ENCODE measurements around the gene RBAK.
"Not testable (repeated sequence)": the region's sequence is repeated elsewhere in the genome, so short reads cannot be mapped to it uniquely, and the experiment has no call there.

Gene RBAK

DNA sequence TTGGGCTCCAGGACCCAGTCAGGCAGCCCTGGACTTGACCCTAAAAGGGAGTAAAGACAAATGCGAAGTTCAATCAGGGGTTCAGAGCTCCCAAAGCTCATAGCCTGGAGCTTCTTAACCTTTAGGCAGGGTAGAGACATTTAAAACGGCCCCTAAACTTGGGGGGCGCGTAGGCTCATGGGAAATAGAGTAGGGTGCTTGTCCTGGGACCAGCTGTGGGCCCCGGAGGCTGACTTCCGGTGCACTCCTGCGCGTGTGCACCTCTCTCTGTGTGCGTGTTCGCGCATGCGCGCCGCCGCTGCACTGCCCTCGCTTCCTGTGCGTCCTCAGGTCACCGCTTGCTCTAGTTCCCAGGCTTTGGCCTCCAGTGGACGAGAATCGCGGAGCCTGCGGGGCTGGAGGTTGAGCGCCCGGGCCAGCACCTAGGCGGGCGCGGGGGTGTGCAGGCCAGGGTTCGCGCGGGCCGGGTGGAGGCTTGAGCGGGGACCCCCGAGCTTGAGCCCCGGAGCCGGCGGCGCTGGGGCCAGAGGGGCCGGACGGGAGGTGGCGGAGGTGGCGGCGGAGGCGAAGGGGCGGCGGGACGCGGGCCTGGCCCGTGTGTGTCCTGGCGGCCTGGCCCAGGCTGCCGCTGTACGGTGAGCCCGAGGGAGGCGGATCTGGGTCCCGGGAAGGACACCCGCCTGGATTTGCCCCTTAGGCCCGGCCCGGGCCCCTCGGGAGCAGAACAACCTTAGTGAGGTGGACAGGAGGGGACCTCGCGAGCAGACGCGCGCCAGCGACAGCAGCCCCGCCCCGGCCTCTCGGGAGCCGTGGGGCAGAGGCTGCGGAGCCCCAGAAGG is at the start of gene RBAK:
Gene RBAK, plus strand, starts transcription at position 303 of the 839 bp plus-strand sequence. CDS start 2,217 bp downstream, outside the sequence.
- peak; percentile 82 for DNase-seq (ENCODE audit: low read depth)

DNA sequence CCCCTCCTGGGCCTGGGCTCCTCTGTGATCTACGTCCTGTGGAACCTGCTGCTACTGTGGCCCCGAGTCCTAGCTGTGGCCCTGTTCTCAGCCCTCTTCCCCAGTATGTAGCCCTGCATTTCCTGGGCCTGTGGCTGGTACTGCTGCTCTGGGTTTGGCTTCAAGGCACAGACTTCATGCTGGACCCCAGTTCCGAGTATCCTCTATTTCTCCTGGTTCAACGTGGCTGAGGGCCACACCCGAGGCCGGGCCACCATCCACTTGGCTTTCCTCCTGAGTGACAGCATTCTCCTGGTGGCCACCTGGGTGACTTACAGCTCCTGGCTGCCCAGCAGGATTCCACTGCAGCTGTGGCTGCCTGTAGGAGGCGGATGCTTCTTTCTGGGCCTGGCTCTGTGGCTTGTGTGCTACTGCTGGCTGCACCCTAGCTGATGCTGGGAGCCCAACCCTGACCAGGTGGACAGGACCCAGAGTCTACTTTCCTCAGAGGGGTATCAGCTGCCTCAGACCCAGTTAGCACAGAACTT is 48.9 kb upstream of the RBAK start:
- no peak for DNase-seq (ENCODE audit: low read depth)

DNA sequence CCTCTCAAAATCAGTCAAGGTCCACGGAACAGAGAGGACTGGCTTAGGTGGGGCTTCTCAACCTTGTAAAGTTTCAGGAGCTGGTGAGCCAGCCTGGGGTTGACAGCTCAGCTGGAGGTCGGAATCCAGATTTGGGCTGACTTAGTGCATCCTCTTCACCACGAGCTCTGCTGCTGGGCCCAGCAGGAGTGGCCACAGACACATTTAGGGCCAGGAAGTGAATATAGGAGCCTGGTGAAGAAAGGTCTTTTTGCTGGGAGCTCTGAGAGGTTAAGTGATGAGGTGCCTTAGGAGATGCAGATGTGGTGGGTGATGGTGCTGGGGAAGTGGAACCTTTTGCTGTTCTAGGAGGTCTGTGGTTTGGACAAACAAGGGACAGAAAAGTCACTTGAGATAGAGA is 47.4 kb upstream of the RBAK start:
- no peak for DNase-seq (ENCODE audit: low read depth)

DNA sequence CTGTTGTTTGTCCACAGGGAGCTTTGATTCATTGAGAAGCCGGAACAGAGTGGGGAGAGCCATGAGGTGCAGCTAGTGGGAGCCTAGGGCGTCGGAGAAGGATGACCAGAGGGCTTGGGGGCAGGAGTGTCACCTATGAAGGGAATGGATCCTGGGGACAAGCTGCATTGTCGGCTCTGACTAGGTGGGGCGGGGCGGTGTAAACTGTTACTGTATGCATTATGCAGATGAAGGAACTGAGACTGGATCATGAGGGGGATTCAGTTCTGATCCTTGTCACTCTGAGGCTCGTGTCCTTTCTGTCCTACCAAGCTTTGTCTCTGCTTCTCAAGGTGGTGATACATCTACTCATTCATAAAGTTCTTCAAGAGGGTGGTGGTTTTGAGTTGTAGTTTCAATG is 46.8 kb upstream of the RBAK start:
- no peak for DNase-seq (ENCODE audit: low read depth)

DNA sequence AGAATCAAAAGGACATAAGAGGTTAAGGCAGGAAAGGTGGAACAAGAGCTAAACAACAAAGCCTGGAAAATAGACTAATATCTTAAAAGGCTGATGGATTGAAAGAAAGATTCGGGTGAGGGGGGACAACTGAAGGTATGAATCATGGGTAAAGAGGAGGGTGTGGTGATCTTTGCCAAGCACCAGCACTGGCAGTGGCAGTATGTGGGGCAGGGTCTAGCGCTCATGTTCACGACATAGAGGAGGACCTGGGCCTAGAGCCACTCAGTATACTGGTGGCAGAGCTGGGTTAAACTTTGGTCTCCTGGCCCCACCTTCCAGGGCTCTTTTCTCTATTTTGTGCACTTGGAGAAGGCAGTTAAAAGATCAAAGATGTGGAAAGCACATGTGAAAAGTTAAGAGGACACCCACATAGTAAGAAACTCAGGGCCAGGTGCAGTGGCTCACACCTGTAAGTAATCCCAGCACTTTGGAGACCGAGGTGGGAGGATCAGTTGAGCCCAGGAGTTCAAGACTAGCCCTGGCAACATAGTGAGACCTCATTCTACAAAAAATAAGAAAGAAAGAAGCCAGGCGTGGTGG is 46.2 kb upstream of the RBAK start:
- DNase-seq (ENCODE audit: low read depth): no peak

DNA sequence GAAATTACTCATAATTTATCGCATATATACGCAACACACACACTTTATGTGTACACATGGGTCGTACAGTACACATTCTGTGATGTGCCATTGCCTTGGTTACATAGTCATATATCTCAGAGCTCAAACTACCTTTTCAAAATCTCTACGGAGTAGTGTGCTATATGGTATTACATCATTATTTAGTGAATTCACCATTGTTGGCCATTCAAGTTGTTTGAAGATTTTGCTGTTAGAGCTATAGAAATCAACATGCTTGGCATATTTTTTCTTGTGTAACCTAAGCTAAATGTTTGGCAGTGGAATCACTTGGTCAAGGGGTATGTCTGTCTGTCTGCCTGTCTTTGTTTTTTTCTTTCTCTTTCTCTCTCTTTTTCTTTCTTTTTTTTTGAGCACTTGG is 44.7 kb upstream of the RBAK start:
- DNase-seq (ENCODE audit: low read depth): no peak

DNA sequence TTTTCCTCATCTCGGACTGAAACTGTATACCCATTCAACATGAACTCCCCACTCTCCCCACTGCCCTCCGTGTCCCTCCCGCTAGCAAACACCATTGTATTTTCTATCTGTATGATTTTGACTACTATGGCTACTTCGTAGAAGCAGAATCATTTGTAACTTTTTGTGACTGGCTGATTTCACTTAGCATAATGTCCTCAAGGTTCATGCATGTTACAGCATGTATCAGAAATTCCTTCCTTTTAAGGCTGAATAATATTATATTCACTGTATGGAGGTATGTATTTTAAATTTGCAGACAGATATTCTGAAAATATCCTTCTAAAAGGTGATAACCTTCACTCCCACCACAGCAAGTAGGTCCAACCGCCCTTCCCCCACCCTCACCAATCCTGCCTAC is 43.7 kb upstream of the RBAK start:
- no peak for DNase-seq (ENCODE audit: low read depth)

DNA sequence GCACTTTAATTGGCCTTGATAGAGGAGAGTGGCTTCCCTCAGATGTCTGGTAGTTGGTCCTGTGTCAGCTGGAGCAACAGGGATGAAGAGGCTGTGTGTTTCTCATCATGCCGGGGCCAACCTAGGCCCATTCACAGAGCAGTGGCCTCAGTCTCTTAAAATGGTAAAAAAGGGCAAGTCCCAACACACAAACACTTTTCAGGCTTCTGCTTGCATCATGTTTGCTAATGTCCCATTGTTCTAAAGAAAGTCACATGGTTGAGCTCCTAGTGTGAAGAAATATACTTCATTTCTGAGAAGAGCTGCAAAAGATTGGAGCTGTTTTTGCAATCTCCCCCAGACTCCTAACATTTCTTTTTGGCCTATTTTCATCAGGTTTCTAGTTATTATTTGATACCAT is 40.6 kb upstream of the RBAK start:
- DNase-seq (ENCODE audit: low read depth): no peak

DNA sequence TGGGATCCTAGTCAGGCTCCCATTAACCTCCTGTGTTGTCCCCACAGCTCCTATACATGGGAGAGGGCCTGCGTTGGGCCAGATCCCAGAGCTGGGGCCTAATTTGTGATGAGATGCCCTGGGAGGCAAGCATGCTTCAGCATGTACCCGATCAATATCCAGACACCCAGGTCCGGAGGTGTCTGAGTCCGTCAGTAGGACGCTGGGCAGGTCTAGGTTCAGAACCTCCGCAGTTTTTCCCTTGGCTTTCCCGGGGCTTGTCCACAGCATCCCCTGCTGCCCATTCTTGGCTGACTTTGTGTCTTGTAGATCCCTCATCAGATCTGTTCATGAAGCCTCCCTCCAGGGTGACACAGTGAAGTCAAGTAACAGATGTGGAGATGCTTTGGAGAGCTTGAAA is 32.7 kb upstream of the RBAK start:
- no peak for DNase-seq (ENCODE audit: low read depth)

DNA sequence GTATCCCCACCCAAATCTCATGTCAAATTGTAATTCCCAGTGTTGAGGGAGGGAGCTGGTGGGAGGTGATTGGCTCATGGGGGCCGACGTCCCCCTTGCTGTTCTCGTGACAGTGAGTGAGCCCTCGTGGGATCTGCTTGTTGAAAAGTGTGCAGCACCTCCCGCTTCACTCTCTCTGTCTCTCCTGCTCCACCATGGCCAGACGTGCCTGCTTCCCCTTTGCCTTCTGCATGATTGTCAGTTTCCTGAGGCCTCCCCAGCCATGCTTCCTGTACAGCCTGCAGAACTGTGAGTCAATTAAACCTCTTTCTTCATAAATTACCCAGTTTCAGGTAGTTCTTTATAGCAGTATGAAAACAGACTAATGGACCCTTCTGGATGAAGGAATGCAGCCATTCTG is 29.7 kb upstream of the RBAK start:
- DNase-seq (ENCODE audit: low read depth): not testable (repeated sequence)

DNA sequence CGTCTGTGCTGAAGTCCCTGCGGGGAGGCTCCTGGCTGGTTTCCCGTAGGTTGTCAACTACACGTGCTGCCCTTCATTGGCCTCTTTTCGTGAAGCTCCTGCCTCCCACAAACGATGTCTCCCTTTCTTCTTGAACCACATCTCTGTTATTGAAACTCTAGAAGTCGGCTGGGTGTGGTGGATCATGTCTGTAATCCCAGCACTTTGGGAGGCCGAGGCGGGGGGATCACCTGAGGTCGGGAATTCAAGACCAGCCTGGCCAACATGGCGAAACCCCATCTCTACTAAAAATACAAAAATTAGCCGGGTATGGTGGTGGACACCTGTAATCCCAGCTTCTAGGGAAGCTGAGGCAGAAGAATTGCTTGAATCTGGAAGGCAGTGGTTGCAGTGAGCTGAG is 28.0 kb upstream of the RBAK start:
- DNase-seq (ENCODE audit: low read depth): not testable (repeated sequence)

DNA sequence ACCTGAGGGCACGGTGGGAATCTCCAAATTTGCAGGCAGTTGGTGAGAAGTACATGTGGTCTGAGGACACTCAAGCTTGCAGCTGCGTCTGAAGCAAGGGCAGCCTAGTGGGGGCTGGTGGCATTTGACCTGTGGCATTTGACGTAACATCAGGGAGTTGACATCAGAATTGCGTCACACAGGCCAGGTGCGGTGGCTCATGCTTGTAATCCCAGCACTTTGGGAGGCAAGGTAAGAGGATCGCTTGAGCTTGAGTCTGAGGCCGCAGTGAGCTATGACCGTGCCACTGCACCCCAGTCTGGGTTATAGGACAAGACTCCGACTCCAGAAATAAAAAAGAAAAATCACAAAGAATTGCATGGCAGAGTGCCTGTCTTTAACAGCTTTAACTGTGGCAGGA is 25.6 kb upstream of the RBAK start:
- DNase-seq (ENCODE audit: low read depth): no peak

DNA sequence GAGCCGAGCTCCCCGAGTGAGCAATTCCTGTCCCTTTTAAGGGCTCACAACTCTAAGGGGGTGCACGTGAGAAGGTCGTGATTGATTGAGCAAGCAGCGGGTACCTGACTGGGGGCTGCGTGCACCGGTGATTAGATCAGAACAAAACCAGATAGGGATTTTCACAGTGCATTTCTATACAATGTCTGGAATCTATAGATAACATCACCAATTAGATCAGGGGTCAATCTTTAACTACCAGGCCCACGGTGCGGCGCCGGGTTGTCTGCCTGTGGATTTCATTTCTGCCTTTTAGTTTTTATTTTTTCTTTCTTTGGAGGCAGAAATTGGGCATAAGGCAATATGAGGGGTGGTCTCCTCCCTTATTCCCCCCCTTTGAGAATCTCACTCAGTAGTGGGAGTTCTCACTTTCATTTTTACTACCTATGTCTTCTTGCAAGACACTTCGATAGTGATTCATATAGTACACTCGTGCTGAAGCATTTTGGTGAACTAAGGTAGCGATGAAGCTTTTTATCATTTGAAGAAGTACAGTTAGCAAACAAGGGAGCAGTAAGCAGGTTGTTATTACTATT is 24.6 kb upstream of the RBAK start:
- not testable (repeated sequence) for DNase-seq (ENCODE audit: low read depth)

DNA sequence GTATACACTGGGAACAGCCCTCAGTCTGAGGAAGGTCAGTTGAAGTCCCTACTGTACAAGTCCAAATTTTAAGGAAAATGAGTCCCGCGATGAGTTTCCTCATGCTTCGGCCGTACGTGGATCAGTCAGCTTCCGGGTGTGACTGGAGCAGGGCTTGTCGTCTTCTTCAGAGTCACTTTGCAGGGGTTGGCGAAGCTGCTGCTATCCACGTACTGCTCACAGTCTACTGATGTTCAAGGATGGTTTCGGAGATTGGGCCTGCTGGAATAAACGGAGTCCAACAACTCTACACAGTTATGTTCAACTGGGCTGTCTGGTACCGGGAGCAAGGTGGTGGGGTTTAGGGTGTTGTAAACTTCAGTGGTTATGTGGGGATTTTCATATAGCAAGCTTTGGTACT is 22.0 kb upstream of the RBAK start:
- DNase-seq (ENCODE audit: low read depth): not testable (repeated sequence)

DNA sequence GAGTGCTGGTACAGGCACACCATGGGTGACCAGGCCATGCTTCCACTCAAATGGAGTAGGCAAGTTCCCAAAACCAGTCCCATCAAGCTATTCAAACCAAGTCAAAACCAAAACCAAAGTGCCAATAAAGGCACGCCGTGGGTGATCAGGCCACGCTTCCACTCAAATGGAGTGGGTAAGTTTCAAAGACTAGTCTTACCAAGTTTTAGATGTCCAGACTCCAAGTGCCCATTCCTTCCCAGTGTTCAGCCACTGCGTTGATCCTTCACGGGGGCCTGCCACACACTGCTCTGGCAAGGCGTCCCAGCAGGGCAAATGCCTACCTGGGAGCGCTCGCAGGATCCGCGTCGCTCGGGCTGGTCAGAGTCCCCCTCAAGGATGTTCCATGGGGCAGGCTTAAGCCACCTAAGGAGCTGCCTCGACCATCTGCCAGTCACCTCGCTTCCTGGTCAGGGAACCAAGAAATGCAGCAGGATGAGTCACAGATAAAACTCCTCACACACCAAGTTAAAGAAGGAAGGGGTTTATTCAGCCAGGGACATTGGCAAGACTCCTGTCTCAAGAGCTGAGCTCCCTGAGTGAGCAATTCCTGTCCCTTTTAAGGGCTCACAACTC is 17.8 kb upstream of the RBAK start:
- DNase-seq (ENCODE audit: low read depth): not testable (repeated sequence)

DNA sequence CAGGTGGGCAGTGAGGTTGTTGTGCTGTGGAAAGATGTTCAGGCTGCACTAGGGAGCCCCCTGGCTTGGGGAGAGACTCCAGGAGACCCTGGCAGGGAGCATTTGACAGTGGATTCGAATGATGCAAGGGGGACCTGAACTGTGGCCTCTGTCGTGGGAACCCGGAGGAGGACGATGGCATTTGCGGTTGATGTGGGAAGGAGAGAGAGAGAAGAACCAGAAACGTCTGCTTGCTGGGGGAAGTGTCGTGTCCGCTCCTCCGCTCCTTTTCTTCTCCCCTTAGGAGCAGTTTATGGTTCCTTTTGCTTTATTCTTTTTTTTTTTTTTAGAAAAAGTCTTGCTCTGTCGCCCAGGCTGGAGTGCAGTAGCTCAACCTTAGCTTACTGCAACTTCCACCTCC is 12.5 kb upstream of the RBAK start:
- DNase-seq (ENCODE audit: low read depth): not testable (repeated sequence)

DNA sequence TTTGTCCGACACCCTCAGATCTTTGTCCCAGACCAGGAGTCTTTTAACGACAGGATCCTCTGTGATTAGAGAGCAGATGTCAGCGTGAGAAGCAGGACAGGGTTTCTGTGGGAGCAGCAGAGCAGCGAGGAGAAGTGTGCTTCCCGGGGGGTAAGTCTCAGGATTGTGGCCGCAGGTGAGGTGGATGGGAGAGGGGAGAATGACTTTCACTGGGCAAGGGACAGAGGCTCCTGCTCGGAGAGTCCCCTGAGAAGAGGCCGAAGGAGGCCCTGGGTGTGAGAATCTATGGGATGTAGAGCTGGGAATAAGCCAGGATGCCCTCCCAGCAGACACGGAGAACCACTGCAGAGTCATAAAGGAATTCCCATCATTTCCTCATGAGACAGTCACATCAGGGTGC is 10.4 kb upstream of the RBAK start:
- no peak for DNase-seq (ENCODE audit: low read depth)

DNA sequence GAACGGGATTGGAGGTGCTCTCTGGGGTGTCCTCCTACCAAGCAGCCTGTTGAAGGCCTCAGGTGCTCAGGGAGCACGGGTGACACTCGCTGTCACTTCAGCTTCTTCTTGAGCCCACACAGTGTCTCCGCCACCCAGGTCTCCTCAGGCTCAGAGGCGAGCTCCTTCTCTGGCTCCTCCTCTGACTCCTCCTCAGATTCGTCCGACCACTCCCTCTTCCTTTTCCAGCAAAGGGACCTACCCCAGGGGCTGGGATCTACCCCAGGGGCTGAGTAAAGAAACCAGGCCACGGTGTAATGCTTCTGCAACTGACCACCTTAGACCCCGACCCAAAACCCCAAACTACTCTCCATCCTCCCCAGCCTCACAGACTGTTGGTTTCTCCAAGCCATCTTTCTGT is 9.2 kb upstream of the RBAK start:
- DNase-seq (ENCODE audit: low read depth): no peak

DNA sequence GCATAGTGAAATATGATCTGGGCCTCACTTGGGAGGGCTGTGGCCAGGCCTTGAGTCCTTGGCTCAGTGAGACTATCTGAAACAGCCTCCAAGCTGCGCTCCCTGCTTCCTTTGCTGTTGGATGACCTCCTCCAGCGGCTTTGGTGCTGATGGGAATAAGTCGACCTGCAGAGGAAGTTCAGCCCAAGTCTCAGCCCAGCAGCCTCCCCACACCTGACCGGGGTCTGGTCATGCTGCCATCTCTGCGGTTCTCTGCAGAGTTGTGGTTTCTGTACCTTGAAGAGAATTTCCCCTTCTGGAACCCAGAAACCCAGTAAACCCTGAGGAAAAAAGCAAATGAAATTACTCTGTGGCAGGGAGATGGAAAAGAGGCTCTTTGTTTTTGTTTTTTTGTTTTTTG is 4.6 kb upstream of the RBAK start:
- DNase-seq (ENCODE audit: low read depth): no peak

DNA sequence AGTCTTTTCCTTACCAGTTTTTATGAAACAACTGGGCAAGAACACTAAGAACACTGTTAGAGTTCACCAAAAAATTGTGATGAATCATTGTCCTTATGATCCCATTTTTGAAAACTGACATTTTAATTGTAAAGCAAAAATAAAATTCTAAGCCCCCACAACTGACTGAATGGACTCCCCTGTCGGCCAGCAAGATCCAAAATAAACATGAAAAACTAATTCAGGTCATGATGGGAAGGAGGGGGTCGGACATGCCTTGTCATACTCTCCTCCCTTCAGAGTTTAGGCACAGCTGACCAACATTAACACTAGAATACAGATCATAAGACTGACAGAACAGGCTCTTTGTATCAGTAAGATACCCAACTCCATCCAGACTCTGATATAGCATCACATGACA is 2.0 kb upstream of the RBAK start:
- DNase-seq (ENCODE audit: low read depth): no peak

DNA sequence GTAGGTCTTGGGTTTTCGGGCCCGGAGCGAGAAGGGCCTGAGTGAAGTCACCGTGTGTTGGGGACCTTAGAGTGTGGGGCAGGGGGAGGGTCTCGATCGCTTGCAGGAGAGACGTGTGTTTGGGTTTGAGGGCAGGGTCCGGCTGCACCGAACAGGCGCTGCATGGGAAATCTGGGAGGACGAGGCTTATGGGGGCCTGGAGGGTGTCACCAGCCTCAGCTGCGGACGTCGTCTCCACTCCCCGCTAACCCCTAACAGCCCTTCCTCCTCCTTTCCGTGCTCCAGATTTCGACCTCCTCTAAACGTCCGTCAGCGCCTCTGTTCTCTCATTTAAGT is 705 bp downstream of the RBAK start:
- DNase-seq (ENCODE audit: low read depth): not testable (repeated sequence)

DNA sequence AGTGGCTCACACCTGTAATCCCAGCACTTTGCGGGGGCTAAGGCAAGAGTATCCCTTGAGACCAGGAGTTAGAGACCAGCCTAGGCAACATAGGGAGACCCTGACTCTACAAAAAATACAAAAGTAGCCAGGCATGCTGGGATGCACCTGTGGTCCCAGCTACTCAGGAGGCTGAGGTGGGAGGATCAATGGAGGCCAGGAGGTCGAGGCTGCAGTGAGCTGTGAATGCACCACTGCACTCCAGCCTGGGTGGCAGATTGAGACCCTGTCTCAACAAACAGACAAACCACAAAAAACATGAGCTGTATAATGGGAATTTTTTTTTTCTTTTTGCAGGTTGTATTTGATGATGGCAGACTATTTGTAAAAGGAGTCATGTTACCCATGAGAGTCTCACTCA is 1.5 kb downstream of the RBAK start:
- DNase-seq (ENCODE audit: low read depth): not testable (repeated sequence)

DNA sequence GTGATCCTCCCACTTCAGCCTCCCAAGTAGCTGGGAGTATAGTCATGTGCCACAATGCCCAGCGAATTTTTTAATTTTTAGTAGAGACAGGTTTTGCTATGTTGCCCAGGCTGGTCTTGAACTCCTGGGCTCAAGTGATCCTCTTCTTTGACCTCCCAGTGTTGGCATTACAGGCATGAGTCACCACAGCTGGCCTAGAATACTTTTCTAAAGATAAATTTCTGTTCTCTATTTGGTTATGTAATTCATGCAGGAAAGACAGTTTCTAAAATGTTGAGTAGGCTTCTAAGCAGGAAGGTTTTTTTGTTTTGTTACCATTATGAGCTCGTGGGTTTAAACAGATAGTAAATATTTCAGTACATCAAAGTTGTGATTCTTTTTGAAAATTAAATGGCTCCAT is 5.0 kb downstream of the RBAK start:
- DNase-seq (ENCODE audit: low read depth): no peak

Data from stimulated activated CD8-positive, alpha-beta memory T cell treated with anti-CD3 and anti-CD28 coated beads, Interleukin-12 subunit alpha, Interleukin-12 subunit beta, amount 100 ng/mL, for 1 hour (primary cell).